HFF-Myc (cell line): ENCODE results near the gene ACP4.
"Not testable (repeated sequence)": the region's sequence is repeated elsewhere in the genome, so short reads cannot be mapped to it uniquely, and the experiment has no call there.

Experiments used
- DNase-seq: peaks from one replicate; pipeline ENCODE4 v3.0.0-alpha.2; 2011; ENCODE audit warnings: low read depth; ENCODE audit errors: extremely low read depth
- H3K4me3 ChIP-seq: replicated peaks from 2 replicates; pipeline ENCODE4 v1.5.1; 2011; ENCODE audit warnings: low read depth, mild to moderate bottlenecking, control low read depth, low read length
- TF ChIP-seq, protein P1 (sequence below): IDR thresholded peaks from 2 replicates; pipeline ENCODE4 v1.5.1; 2012; ENCODE audit warnings: mild to moderate bottlenecking, low read depth, low read length, control low read depth; ENCODE audit errors: missing control alignments

ACP4 gene

DNA sequence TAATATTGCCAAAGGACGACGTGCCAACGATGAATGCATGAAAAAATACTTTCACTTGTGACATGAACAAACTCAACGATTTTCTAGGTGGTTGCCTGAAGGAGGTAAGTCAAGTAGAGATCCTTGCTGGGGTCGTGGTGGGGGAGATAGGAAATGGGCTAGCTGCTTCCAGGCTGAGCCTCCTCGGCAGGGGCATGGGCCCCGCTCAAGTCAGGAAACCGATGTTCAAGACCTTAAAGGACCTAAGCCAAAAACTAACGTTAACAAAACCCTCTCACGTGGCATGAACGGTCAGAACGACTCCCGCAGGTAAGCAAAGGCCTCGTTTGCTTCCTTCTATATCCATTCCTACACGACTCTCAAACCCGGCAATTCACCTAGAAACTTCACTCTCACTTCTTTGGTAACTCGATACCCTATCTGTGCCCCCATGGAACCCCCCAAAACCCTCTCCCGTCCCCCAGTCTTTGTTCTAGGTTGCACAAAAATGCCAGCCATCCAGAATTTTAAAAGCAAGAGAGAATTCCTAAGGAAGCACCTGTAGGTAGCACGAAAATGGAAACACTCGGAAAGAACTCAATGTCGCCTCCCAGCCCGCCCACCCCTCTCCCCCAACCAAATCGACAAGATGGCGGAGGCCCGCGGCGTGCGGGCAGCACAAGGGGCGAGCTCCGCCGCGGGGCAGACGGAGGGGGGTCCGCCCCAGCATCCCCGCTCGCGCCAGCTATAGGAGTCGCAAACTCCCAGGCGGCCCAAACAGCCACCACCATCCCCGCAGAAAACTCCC is 13.6 kb downstream of the ACP4 start:
- H3K4me3 ChIP-seq: peak overlapping the region; percentile 96
- no peak for DNase-seq
- TF ChIP-seq, protein P1, sequence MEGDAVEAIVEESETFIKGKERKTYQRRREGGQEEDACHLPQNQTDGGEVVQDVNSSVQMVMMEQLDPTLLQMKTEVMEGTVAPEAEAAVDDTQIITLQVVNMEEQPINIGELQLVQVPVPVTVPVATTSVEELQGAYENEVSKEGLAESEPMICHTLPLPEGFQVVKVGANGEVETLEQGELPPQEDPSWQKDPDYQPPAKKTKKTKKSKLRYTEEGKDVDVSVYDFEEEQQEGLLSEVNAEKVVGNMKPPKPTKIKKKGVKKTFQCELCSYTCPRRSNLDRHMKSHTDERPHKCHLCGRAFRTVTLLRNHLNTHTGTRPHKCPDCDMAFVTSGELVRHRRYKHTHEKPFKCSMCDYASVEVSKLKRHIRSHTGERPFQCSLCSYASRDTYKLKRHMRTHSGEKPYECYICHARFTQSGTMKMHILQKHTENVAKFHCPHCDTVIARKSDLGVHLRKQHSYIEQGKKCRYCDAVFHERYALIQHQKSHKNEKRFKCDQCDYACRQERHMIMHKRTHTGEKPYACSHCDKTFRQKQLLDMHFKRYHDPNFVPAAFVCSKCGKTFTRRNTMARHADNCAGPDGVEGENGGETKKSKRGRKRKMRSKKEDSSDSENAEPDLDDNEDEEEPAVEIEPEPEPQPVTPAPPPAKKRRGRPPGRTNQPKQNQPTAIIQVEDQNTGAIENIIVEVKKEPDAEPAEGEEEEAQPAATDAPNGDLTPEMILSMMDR: no peak

GRCh38 chr19:50804420-50805272 is 14.4 kb downstream of the ACP4 start:
- peak overlapping the region; percentile 96 for H3K4me3 ChIP-seq
- TF ChIP-seq, protein P1: no peak
- peak; percentile 92 for DNase-seq

- H3K4me3 ChIP-seq: no peak overlapping the region
- no peak for DNase-seq
- TF ChIP-seq, protein P1: no peak
These were observed 18.6 kb downstream of the ACP4 start for GRCh38 chr19:50808856-50809255.

GRCh38 chr19:50811622-50812238 is 21.5 kb downstream of the ACP4 start:
- DNase-seq, H3K4me3 ChIP-seq: not testable (repeated sequence)

DNA sequence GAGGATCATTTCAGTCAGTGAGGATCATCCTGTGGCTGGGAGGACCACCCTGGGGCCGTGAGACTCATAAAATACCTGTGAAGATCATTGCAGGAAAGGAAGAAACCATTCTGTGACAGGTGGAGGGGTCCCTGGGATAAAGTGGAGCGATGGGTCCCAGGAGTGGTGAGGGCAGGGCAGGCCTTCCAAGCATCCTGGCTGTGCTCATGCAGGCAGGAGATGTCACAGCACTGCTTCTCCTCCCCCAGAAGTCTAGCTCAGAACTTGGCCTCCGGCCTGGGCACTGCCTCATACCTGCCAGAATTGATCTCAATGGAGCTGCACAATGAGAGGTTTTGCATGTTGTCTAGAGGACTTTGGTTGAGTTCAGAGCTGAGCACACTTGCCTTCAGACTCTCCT is 22.3 kb downstream of the ACP4 start:
- TF ChIP-seq, protein P1: no peak
- no peak for DNase-seq
- no peak overlapping the region for H3K4me3 ChIP-seq

DNA sequence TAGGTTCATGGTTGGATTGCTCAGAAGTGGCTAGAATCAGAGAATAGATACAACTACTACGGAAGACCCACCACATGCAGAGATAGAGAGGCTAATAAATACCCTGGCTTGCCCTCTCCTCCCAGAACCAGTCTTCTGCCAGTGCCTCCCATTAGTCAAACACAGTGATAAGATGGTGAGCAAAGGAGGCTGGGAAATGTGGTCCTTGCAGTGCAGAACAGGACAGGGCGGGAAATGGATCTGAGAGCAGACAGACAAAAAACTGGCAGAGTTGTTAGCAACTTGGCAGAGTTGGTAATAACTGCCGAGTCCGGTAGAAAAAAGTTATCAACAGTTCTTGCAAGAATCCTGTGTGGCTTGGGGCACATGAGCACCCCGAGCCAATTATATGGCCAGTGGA is 24.7 kb downstream of the ACP4 start:
- TF ChIP-seq, protein P1: no peak
- H3K4me3 ChIP-seq: no peak overlapping the region
- DNase-seq: no peak

DNA sequence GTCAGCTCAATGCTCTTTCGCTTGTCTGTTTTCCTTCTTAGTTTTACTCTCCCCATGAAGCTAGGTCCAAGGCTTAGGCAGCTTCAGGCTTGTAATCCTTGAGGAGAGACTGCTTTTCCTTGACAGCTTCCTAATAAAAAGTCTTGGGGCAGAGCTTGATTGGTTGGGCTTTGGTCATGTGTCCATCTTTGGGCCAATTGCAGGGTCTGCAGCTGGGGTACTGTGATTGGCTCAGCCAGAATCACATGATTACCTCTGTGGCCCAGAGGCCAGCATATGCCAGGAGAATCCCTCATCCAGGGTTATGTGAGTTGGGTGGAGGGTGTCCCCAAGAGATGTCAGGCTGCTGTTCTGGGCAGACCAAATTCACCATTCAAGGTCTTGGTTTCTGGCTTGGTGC is 25.2 kb downstream of the ACP4 start:
- H3K4me3 ChIP-seq: no peak overlapping the region
- DNase-seq: no peak
- TF ChIP-seq, protein P1: no peak
